Measurements from ENCODE around the gene HRAS.
"Not testable (repeated sequence)": the region's sequence is repeated elsewhere in the genome, so short reads cannot be mapped to it uniquely, and the experiment has no call there.

DNA sequence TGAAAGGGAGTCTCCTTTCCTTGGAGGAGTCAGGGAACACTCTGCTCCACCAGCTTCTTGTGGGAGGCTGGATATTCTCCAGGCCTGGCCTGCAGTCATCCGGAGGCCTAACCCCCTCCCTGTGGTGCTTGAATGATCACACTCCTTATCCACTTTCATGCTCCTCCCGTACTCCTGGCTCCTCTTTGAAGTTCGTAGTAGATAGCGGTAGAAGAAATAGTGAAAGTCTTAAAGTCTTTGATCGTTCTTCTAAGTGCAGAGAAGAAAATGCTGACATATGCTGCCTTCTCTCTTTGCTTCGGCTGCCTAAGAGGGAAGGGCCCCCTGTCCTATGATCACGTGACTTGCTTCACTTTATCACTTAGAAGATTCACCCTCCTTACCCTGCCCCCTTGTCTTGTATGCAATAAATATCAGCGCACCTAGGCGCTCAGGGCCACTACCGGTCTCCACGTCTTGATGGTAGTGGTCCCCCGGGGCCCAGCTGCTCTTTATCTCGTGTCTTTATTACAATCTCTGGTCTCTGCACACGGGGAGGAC lies 38.7 kb upstream of the HRAS start:
- TF ChIP-seq EP300, POLR2A (IDR thresholded peaks at IDR 0.05): not testable (repeated sequence)
- TF ChIP-seq, protein P1, sequence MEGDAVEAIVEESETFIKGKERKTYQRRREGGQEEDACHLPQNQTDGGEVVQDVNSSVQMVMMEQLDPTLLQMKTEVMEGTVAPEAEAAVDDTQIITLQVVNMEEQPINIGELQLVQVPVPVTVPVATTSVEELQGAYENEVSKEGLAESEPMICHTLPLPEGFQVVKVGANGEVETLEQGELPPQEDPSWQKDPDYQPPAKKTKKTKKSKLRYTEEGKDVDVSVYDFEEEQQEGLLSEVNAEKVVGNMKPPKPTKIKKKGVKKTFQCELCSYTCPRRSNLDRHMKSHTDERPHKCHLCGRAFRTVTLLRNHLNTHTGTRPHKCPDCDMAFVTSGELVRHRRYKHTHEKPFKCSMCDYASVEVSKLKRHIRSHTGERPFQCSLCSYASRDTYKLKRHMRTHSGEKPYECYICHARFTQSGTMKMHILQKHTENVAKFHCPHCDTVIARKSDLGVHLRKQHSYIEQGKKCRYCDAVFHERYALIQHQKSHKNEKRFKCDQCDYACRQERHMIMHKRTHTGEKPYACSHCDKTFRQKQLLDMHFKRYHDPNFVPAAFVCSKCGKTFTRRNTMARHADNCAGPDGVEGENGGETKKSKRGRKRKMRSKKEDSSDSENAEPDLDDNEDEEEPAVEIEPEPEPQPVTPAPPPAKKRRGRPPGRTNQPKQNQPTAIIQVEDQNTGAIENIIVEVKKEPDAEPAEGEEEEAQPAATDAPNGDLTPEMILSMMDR (IDR thresholded peaks at IDR 0.05), result not testable (repeated sequence)

All from gastroesophageal sphincter (tissue), 3 donors.